ENCODE measurements around the gene PTRH1. TPM values are rescaled to one million over a fixed set of nuclear protein-coding genes. Genes with fewer than 3 reads are reported as not detected.

Gene PTRH1
- total RNA-seq, 2 donors from 2014 or later, result 8.7 to 9.1 TPM

- no peak for DNase-seq (ENCODE audit: low spot score)
- intact Hi-C loops (cut with DNase I), result no loop called here
Measured at GRCh38 chr9:127682351-127683136, 32.9 kb downstream of the PTRH1 start.

GRCh38 chr9:127680846-127681245, 34.6 kb downstream of the PTRH1 start:
- intact Hi-C loops (cut with DNase I), result no loop called here
- DNase-seq (ENCODE audit: low spot score), result no peak

- intact Hi-C loops (cut with DNase I), result no loop called here
Measured at GRCh38 chr9:127680226-127680625, 35.2 kb downstream of the PTRH1 start.

GRCh38 chr9:127679506-127679905, 36.0 kb downstream of the PTRH1 start:
- intact Hi-C loops (cut with DNase I), result no loop called here
- DNase-seq (ENCODE audit: low spot score), result no peak

More at GRCh38 chr9:127680226-127680625, 35.2 kb downstream of the PTRH1 start:
- no peak for DNase-seq (ENCODE audit: low spot score)

GRCh38 chr9:127676638-127677037, 38.8 kb downstream of the PTRH1 start:
- intact Hi-C loops (cut with DNase I), result no loop called here
- no peak for DNase-seq (ENCODE audit: low spot score)

GRCh38 chr9:127673234-127673633, 42.2 kb downstream of the PTRH1 start:
- intact Hi-C loops (cut with DNase I), result no loop called here
- DNase-seq (ENCODE audit: low spot score), result no peak

- intact Hi-C loops (cut with DNase I), result no loop called here
- DNase-seq (ENCODE audit: low spot score), result no peak
Measured at GRCh38 chr9:127667906-127668305, 47.6 kb downstream of the PTRH1 start.

GRCh38 chr9:127667127-127667844, 48.2 kb downstream of the PTRH1 start:
- DNase-seq (ENCODE audit: low spot score), result no peak
- intact Hi-C loops (cut with DNase I), result no loop called here

GRCh38 chr9:127664678-127665507, 50.6 kb downstream of the PTRH1 start:
- DNase-seq (ENCODE audit: low spot score), result no peak
- intact Hi-C loops (cut with DNase I), result no loop called here

GRCh38 chr9:127664324-127664677, 51.2 kb downstream of the PTRH1 start:
- DNase-seq (ENCODE audit: low spot score), result no peak
- intact Hi-C loops (cut with DNase I), result no loop called here

Other genes starting within 250 kb of the PTRH1 start
- 10 to 100 TPM; 69.4 to 80.3 TPM for gene STXBP1, start 103.4 kb downstream of the PTRH1 start, total RNA-seq
- under 1 TPM; 0.14 TPM for gene CFAP157, start 8.7 kb downstream of the PTRH1 start, total RNA-seq
- under 1 TPM; 0.09 to 0.14 TPM for gene TTC16, start 416 bp upstream of the PTRH1 start, total RNA-seq
- 1 to 10 TPM; 4.9 to 8.2 TPM for gene TOR2A, start 19.6 kb upstream of the PTRH1 start, total RNA-seq
- gene SH2D3C, start 63.0 kb upstream of the PTRH1 start, total RNA-seq, result 10 to 100 TPM; 13.7 to 18.9 TPM
- gene CDK9, start 70.4 kb upstream of the PTRH1 start, total RNA-seq, result 10 to 100 TPM; 56.5 to 71.0 TPM
- 10 to 100 TPM; 35.5 to 55.1 TPM for gene FPGS, start 87.2 kb upstream of the PTRH1 start, total RNA-seq
- 100 to 1,000 TPM; 189 to 217 TPM for gene ENG, start 139.0 kb upstream of the PTRH1 start, total RNA-seq
- 10 to 100 TPM; 65.7 to 67.0 TPM for gene AK1, start 162.0 kb upstream of the PTRH1 start, total RNA-seq
- gene ST6GALNAC6, start 183.9 kb upstream of the PTRH1 start, total RNA-seq, result 100 to 1,000 TPM in 1 of 2 donors, 10 to 100 TPM in 1; 74.8 to 102 TPM
- gene ST6GALNAC4, start 201.4 kb upstream of the PTRH1 start, total RNA-seq, result 10 to 100 TPM; 27.7 to 32.7 TPM
- gene PIP5KL1, start 215.1 kb upstream of the PTRH1 start, total RNA-seq, result 1 to 10 TPM; 1.2 to 1.3 TPM
- 10 to 100 TPM; 22.8 to 23.6 TPM for gene DPM2, start 222.2 kb upstream of the PTRH1 start, total RNA-seq

Measured in posterior vena cava (tissue), 2 donors.